ENCODE data around the gene NUS1. TPM values are rescaled to one million over a fixed set of nuclear protein-coding genes. Genes with fewer than 3 reads are reported as not detected.

The NUS1 gene
- total and polyA plus RNA-seq, 9 of the 15 experiments (the other 6 are each of a cell fraction or from before 2014, with no cell fraction given): 16.3 to 53.7 (median 26.4) TPM

GRCh38 chr6:117653949-117654348, 21.3 kb upstream of the NUS1 start (continued):
- no peak for TF ChIP-seq HBP1 (CRISPR knock-in tag; IDR thresholded peaks at IDR 0.05)
- TF ChIP-seq PML (IDR thresholded peaks at IDR 0.05; ENCODE audit: low read length): peak; percentile 61
- no peak for TF ChIP-seq ZNF23 (CRISPR knock-in tag; IDR thresholded peaks at IDR 0.05)
- peak; percentile 87 for TF ChIP-seq ARID1B (IDR thresholded peaks at IDR 0.05)
- TF ChIP-seq ATF2 (CRISPR knock-in tag; IDR thresholded peaks at IDR 0.05): no peak
- TF ChIP-seq ZNF512 (tag; IDR thresholded peaks at IDR 0.05): no peak
- TF ChIP-seq MECOM (CRISPR knock-in tag; IDR thresholded peaks at IDR 0.05): no peak
- TF ChIP-seq CBFA2T3 (IDR thresholded peaks at IDR 0.05): peak; percentile 91
- TF ChIP-seq ZKSCAN8 (CRISPR knock-in tag; IDR thresholded peaks at IDR 0.05): no peak
- TF ChIP-seq POLR2H (tag; IDR thresholded peaks at IDR 0.05; ENCODE audit: low read depth): no peak
- TF ChIP-seq MNT (conservative IDR thresholded peaks at IDR 0.05): peak in 1 of 2 experiments; percentile 44; a peak in 1 of 4 replicates
- no peak for TF ChIP-seq DACH1 (IDR thresholded peaks at IDR 0.05; ENCODE audit: partially characterized antibody)
- TF ChIP-seq C11orf30 (IDR thresholded peaks at IDR 0.05; ENCODE audit: low read depth): no peak
- TF ChIP-seq ATF7 (IDR thresholded peaks at IDR 0.05): no peak
- TF ChIP-seq RBBP5 (IDR thresholded peaks at IDR 0.05; ENCODE audit: borderline replicate concordance, insufficient read depth, low read length, poor library complexity, severe bottlenecking): no peak
- TF ChIP-seq ZNF75A (CRISPR knock-in tag; IDR thresholded peaks at IDR 0.05): no peak
- TF ChIP-seq MAX (CRISPR knock-in tag; IDR thresholded peaks at IDR 0.05): no peak
- TF ChIP-seq ETV5 (CRISPR knock-in tag; IDR thresholded peaks at IDR 0.05; ENCODE audit: low read depth): peak; percentile 64
- no peak for TF ChIP-seq BMI1 (IDR thresholded peaks at IDR 0.05; ENCODE audit: low read length)
- peak; percentile 89 for TF ChIP-seq TEAD4 (IDR thresholded peaks at IDR 0.05; ENCODE audit: low read length)
- TF ChIP-seq TEAD4 (CRISPR knock-in tag; IDR thresholded peaks at IDR 0.05; ENCODE audit: borderline replicate concordance): no peak
- TF ChIP-seq RBM17 (IDR thresholded peaks at IDR 0.05; ENCODE audit: borderline replicate concordance, low read depth, low read length): no peak
- peak; percentile 23; the same call in 1 of the 2 replicates for TF ChIP-seq BHLHE40 (IDR thresholded peaks at IDR 0.05; ENCODE audit: low read length)
- peak; percentile 41; the same call in 1 of the 2 replicates for TF ChIP-seq SOX6 (IDR thresholded peaks at IDR 0.05)
- no peak for TF ChIP-seq ZNF445 (CRISPR knock-in tag; IDR thresholded peaks at IDR 0.05; ENCODE audit: low read depth)
